Bronchial epithelial cell (primary cell): ENCODE measurements around the gene HSH2D. TPM values are rescaled to one million over a fixed set of nuclear protein-coding genes. Genes with fewer than 3 reads are reported as not detected.
"Not testable (repeated sequence)": the region's sequence is repeated elsewhere in the genome, so short reads cannot be mapped to it uniquely, and the experiment has no call there.

Experiments used
- DNase-seq: peaks from one replicate; pipeline ENCODE4 v3.0.0-alpha.2; 2010; ENCODE audit warnings: low read depth
- FAIRE-seq: peaks from 2 replicates; lab custom pipeline; 2011; peaks lifted over from hg19 to GRCh38; lab: Jason Lieb, UNC
- H3K27me3 ChIP-seq: 2 replicates; pipeline ENCODE4 v1.5.1; 2011; ENCODE audit warnings: low read length; ENCODE audit not compliant: control insufficient read depth, insufficient read depth
- H3K36me3 ChIP-seq: 2 replicates; pipeline ENCODE4 v1.5.1; 2011; ENCODE audit warnings: low read length; ENCODE audit not compliant: control insufficient read depth, insufficient read depth
- H3K4me3 ChIP-seq: 2 replicates; pipeline ENCODE4 v1.5.1; 2011; ENCODE audit warnings: mild to moderate bottlenecking, low read depth, low read length, control low read depth
- CTCF ChIP-seq: IDR thresholded peaks from 2 replicates; pipeline ENCODE4 v1.5.1; 2011; ENCODE audit warnings: mild to moderate bottlenecking, moderate library complexity, low read length, control low read depth, inconsistent platforms; ENCODE audit not compliant: insufficient read depth, severe bottlenecking
- total RNA-seq: library from RNA; depleted of rRNA; stranded (reverse); fragments of >200 nt; gene quantifications from 2 replicates; pipeline ENCODE4 v1.2.1, GENCODE V29; 2014

Gene HSH2D
- total RNA-seq, 1 donor from 2014 or later = 0.26 TPM

GRCh38 chr19:16117594-16118033, 25.9 kb upstream of the HSH2D start:
- no peak for DNase-seq
- no peaks in the 10 kb centered on the region for H3K27me3 ChIP-seq
- H3K36me3 ChIP-seq = peaks cover 19% of the 10 kb centered on the region
- no peak overlapping the region for H3K4me3 ChIP-seq
- TF ChIP-seq CTCF = no peak
- no peak for FAIRE-seq

GRCh38 chr19:16118489-16119033, 24.9 kb upstream of the HSH2D start:
- no peak for TF ChIP-seq CTCF
- Histone ChIP-seq H3K27me3 (no peaks in the 10 kb centered on the region), H3K36me3 (peaks cover 21% of the 10 kb centered on the region), H3K4me3 (no peak overlapping the region)
- no peak for DNase-seq
- FAIRE-seq = no peak

- H3K4me3 ChIP-seq, H3K27me3 ChIP-seq, DNase-seq, FAIRE-seq: not testable (repeated sequence)
- H3K36me3 ChIP-seq = peaks cover 24% of the 10 kb centered on the region
These were observed 24.2 kb upstream of the HSH2D start for GRCh38 chr19:16119075-16119857.

GRCh38 chr19:16121141-16121540, 22.3 kb upstream of the HSH2D start:
- DNase-seq = no peak
- H3K36me3 ChIP-seq = peaks cover 36% of the 10 kb centered on the region

GRCh38 chr19:16121967-16122366, 21.5 kb upstream of the HSH2D start:
- H3K36me3 ChIP-seq = peaks cover 37% of the 10 kb centered on the region
- FAIRE-seq = no peak

More at GRCh38 chr19:16121141-16121540, 22.3 kb upstream of the HSH2D start:
- Histone ChIP-seq H3K4me3 (no peak overlapping the region), H3K27me3 (no peaks in the 10 kb centered on the region)
- TF ChIP-seq CTCF = no peak
- no peak for FAIRE-seq

More at GRCh38 chr19:16121967-16122366, 21.5 kb upstream of the HSH2D start:
- H3K27me3 ChIP-seq = no peaks in the 10 kb centered on the region
- no peak overlapping the region for H3K4me3 ChIP-seq
- peak; percentile 50 for DNase-seq
- no peak for TF ChIP-seq CTCF
